ENCODE measurements around the gene ADAMTS13.

DNA sequence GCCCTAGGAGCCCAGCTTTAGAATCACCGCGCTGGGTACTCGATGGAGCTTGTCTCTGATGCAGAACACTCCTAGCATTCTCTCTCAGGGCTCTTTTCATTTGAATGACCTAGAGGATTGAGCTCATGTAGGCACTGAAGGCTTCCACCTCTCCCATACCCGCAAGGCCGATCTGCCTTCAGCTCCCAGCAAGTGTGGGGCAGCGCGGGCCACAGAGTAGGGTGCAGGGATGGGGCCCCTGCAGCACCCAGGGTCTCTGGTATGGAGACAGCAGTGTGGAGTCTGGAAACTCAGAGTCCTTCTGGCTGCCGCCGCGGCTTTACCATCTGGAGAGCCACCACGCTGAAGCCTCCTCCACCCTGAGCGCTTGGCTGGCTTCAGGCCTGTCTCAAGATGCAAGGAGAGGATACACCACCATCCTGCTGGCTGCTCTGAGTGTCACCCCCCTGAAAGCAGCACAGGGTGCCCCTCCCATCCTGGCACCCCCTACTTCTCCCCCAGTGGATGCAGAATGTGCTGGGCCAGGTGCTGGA lies 33.1 kb upstream of the ADAMTS13 start:
- TF ChIP-seq, protein P1, sequence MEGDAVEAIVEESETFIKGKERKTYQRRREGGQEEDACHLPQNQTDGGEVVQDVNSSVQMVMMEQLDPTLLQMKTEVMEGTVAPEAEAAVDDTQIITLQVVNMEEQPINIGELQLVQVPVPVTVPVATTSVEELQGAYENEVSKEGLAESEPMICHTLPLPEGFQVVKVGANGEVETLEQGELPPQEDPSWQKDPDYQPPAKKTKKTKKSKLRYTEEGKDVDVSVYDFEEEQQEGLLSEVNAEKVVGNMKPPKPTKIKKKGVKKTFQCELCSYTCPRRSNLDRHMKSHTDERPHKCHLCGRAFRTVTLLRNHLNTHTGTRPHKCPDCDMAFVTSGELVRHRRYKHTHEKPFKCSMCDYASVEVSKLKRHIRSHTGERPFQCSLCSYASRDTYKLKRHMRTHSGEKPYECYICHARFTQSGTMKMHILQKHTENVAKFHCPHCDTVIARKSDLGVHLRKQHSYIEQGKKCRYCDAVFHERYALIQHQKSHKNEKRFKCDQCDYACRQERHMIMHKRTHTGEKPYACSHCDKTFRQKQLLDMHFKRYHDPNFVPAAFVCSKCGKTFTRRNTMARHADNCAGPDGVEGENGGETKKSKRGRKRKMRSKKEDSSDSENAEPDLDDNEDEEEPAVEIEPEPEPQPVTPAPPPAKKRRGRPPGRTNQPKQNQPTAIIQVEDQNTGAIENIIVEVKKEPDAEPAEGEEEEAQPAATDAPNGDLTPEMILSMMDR (IDR thresholded peaks at IDR 0.05) = no peak
- TF ChIP-seq POLR2A (IDR thresholded peaks at IDR 0.05) = no peak
- TF ChIP-seq EP300 (IDR thresholded peaks at IDR 0.05) = no peak
- TF ChIP-seq POLR2AphosphoS5 (IDR thresholded peaks at IDR 0.05) = no peak

Measured in gastroesophageal sphincter (tissue), 3 donors.